H9 (cell line): ENCODE data around the gene GNMT. TPM values are rescaled to one million over a fixed set of nuclear protein-coding genes. Genes with fewer than 3 reads are reported as not detected.

ENCODE experiments used
- DNase-seq: peaks from one replicate; pipeline ENCODE4 v3.0.0-alpha.2; 2017
- H2AFZ ChIP-seq: one replicate; pipeline ENCODE4 v1.6.1; 2013; ENCODE audit warnings: mild to moderate bottlenecking, low read length, control low read depth, moderate library complexity
- H2AK5ac ChIP-seq: 2 replicates; pipeline ENCODE4 v1.6.1; 2013; ENCODE audit warnings: low read length, control low read depth, mixed read lengths; ENCODE audit not compliant: insufficient read length
- H2BK120ac ChIP-seq: one replicate; pipeline ENCODE4 v1.6.1; 2013; ENCODE audit warnings: low read depth, mild to moderate bottlenecking, low read length, control low read depth, inconsistent platforms; ENCODE audit not compliant: poor library complexity, severe bottlenecking
- H2BK12ac ChIP-seq: 2 replicates; pipeline ENCODE4 v1.6.1; 2013; ENCODE audit warnings: low read length, control low read depth, mixed read lengths, low read depth; ENCODE audit not compliant: insufficient read length
- H2BK15ac ChIP-seq: 2 replicates; pipeline ENCODE4 v1.6.1; 2013; ENCODE audit warnings: low read depth, low read length, control low read depth
- H2BK20ac ChIP-seq: one replicate; pipeline ENCODE4 v1.6.1; 2013; ENCODE audit warnings: low read depth, mild to moderate bottlenecking, low read length, control low read depth, inconsistent platforms; ENCODE audit not compliant: poor library complexity, severe bottlenecking
- H2BK5ac ChIP-seq: 2 replicates; pipeline ENCODE4 v1.6.1; 2013; ENCODE audit warnings: low read length, control low read depth, mixed read lengths; ENCODE audit not compliant: insufficient read length
- H3K14ac ChIP-seq: 2 replicates; pipeline ENCODE4 v1.6.1; 2013; ENCODE audit warnings: low read length, control low read depth; ENCODE audit not compliant: insufficient read depth
- H3K18ac ChIP-seq: 2 replicates; pipeline ENCODE4 v1.6.1; 2013; ENCODE audit warnings: low read depth, mild to moderate bottlenecking, mixed read lengths, low read length, control low read depth; ENCODE audit not compliant: insufficient read length
- H3K23ac ChIP-seq: 2 replicates; pipeline ENCODE4 v1.6.1; 2013; ENCODE audit warnings: low read length, control low read depth, mixed read lengths, low read depth; ENCODE audit not compliant: insufficient read length
- H3K23me2 ChIP-seq: 2 replicates; pipeline ENCODE4 v1.6.1; 2013; ENCODE audit warnings: low read depth, mild to moderate bottlenecking, mixed read lengths, low read length, control low read depth; ENCODE audit not compliant: insufficient read length, poor library complexity, severe bottlenecking
- H3K27ac ChIP-seq: 2 replicates; pipeline ENCODE4 v1.5.1; 2013; ENCODE audit warnings: low read length, control low read depth, mixed read lengths, low read depth; ENCODE audit not compliant: insufficient read length
- H3K27me3 ChIP-seq: 2 replicates; pipeline ENCODE4 v1.6.1; 2013; ENCODE audit warnings: low read length, control low read depth, inconsistent platforms; ENCODE audit not compliant: insufficient read depth
- H3K4ac ChIP-seq: 2 replicates; pipeline ENCODE4 v1.6.1; 2013; ENCODE audit warnings: low read depth, mild to moderate bottlenecking, control low read depth, inconsistent platforms, low read length, moderate library complexity
- H3K4me1 ChIP-seq: 2 replicates; pipeline ENCODE4 v1.6.1; 2013; ENCODE audit warnings: low read length, control low read depth, inconsistent platforms; ENCODE audit not compliant: insufficient read depth
- H3K4me2 ChIP-seq: 2 replicates; pipeline ENCODE4 v1.6.1; 2013; ENCODE audit warnings: low read length, control low read depth, mixed read lengths; ENCODE audit not compliant: insufficient read length, insufficient read depth
- H3K56ac ChIP-seq: 2 replicates; pipeline ENCODE4 v1.6.1; 2013; ENCODE audit warnings: low read depth, mild to moderate bottlenecking, mixed read lengths, low read length, control low read depth; ENCODE audit not compliant: insufficient read length
- H3K79me1 ChIP-seq: 2 replicates; pipeline ENCODE4 v1.6.1; 2013; ENCODE audit warnings: low read depth, mild to moderate bottlenecking, moderate library complexity, low read length, control low read depth, inconsistent platforms; ENCODE audit not compliant: insufficient read depth, poor library complexity, severe bottlenecking
- H3K79me2 ChIP-seq: 2 replicates; pipeline ENCODE4 v1.6.1; 2013; ENCODE audit warnings: low read length, control low read depth, inconsistent platforms; ENCODE audit not compliant: insufficient read depth
- H3K9ac ChIP-seq: 2 replicates; pipeline ENCODE4 v1.6.1; 2013; ENCODE audit warnings: low read length, control low read depth, mixed read lengths; ENCODE audit not compliant: insufficient read length; ENCODE audit errors: extremely low read depth
- H3K9me3 ChIP-seq: one replicate; pipeline ENCODE4 v1.6.1; 2013; ENCODE audit warnings: low read depth, low read length, inconsistent platforms; ENCODE audit not compliant: control insufficient read depth
- H3T11ph ChIP-seq: one replicate; pipeline ENCODE4 v1.6.1; 2013; ENCODE audit warnings: mild to moderate bottlenecking, low read length, control low read depth, inconsistent platforms
- H4K20me1 ChIP-seq: one replicate; pipeline ENCODE4 v1.6.1; 2013; ENCODE audit not compliant: control insufficient read depth, insufficient read length, insufficient read depth
- H4K5ac ChIP-seq: 2 replicates; pipeline ENCODE4 v1.6.1; 2013; ENCODE audit warnings: low read depth, mild to moderate bottlenecking, mixed read lengths, low read length, control low read depth; ENCODE audit not compliant: insufficient read length
- H4K8ac ChIP-seq: replicated peaks from 2 replicates; pipeline ENCODE4 v1.6.1; 2013; ENCODE audit warnings: low read length, control low read depth, mixed read lengths, low read depth; ENCODE audit not compliant: insufficient read length
- H4K91ac ChIP-seq: 2 replicates; pipeline ENCODE4 v1.6.1; 2013; ENCODE audit warnings: low read depth, mild to moderate bottlenecking, moderate library complexity, mixed read lengths, low read length, control low read depth; ENCODE audit not compliant: insufficient read length
- H3K27ac Mint-ChIP-seq, 3 experiments: 2 replicates in 2 of 3; 3 replicates in 1 of 3; pipeline ENCODE4 v1.8.0; 2020 to 2021; ENCODE audit warnings: mixed read lengths in 3 of 3, mild to moderate bottlenecking in 1 of 3, moderate library complexity in 1 of 3
- H3K27me3 Mint-ChIP-seq: 2 replicates; pipeline ENCODE4 v1.8.0; 2021; ENCODE audit warnings: low read depth, mild to moderate bottlenecking, moderate library complexity, mixed read lengths
- H3K36me3 Mint-ChIP-seq, 3 experiments: 2 replicates in 2 of 3; 3 replicates in 1 of 3; pipeline ENCODE4 v1.8.0; 2020 to 2021; ENCODE audit warnings: low read depth in 3 of 3, mixed read lengths in 3 of 3; ENCODE audit not compliant: insufficient read depth in 1 of 3
- H3K4me1 Mint-ChIP-seq, 2 experiments: 2 replicates each; pipeline ENCODE4 v1.8.0; 2020; ENCODE audit warnings: mixed read lengths in 2 of 2
- H3K4me3 Mint-ChIP-seq, 2 experiments: 2 replicates in 1 of 2; 3 replicates in 1 of 2; pipeline ENCODE4 v1.8.0; 2020 to 2021; ENCODE audit warnings: mild to moderate bottlenecking in 2 of 2, mixed read lengths in 2 of 2, moderate library complexity in 1 of 2
- H3K9me3 Mint-ChIP-seq, 2 experiments: 2 replicates in 1 of 2; 3 replicates in 1 of 2; pipeline ENCODE4 v1.8.0; 2020; ENCODE audit warnings: mild to moderate bottlenecking in 2 of 2, mixed read lengths in 2 of 2, moderate library complexity in 1 of 2
- CTCF ChIP-seq: fragments of 200-600 bp; sonication (generic); conservative IDR thresholded peaks from 3 replicates; pipeline ENCODE4 v1.8.0; 2021; ENCODE audit warnings: antibody characterized with exemption, mild to moderate bottlenecking
- WGBS: extraction: QIAGEN DNeasy Blood & Tissue Kit; methylation state at CpG from one replicate; pipeline ENCODE4 v1.1.7; 2013; ENCODE audit warnings: missing lambda C conversion rate, low lambda C conversion rate, mixed read lengths; ENCODE audit not compliant: insufficient read length; ENCODE audit errors: extremely low coverage; 5-methylcytosine and 5-hydroxymethylcytosine counted together
- long read RNA-seq: library from polyadenylated mRNA; unstranded; transcript quantifications from one replicate; pipeline ENCODE4 v2.0.0, GENCODE V29; 2020
- total RNA-seq: library from RNA; stranded (reverse); gene quantifications from 2 replicates; pipeline ENCODE4 v1.2.1, GENCODE V29; 2021

The GNMT gene
- total RNA-seq: 1.1 TPM in 2 replicates
- long read RNA-seq, partial matches to known transcripts: 0 of 2 reads
- long read RNA-seq, other reads (novel, unspliced or antisense): 0 of 2 reads

GRCh38 chr6:42960243-42961019, at the start of gene GNMT:
Gene GNMT, plus strand, starts transcription at chr6:42960754. Its CDS starts 14 bp downstream, at chr6:42960768.
- Histone ChIP-seq H3K14ac (peak within 1 kb of the TSS; percentile 87; the same call in 1 of the 2 replicates), H3T11ph (no peak within 1 kb of the TSS), H4K5ac (no peak within 1 kb of the TSS), H4K20me1 (no peaks in the 10 kb centered on the region), H3K18ac (peak within 1 kb of the TSS; percentile 67), H4K91ac (no peak within 1 kb of the TSS), H2AFZ (no peak within 1 kb of the TSS), H2BK12ac (no peak within 1 kb of the TSS), H4K8ac (no peak within 1 kb of the TSS), H3K23me2 (peaks cover 10% of the 10 kb centered on the region), H3K79me1 (no peaks in the 10 kb centered on the region), H3K56ac (no peak within 1 kb of the TSS), H3K27ac (no peak within 1 kb of the TSS), H3K9me3 (no peaks in the 10 kb centered on the region), H3K9ac (no peak within 1 kb of the TSS), H2AK5ac (no peak within 1 kb of the TSS), H2BK5ac (no peak within 1 kb of the TSS), H3K4ac (no peak within 1 kb of the TSS), H2BK20ac (no peak within 1 kb of the TSS), H3K4me2 (peak within 1 kb of the TSS; percentile 84), H2BK15ac (no peak within 1 kb of the TSS), H3K79me2 (no peaks in the 10 kb centered on the region), H3K23ac (no peak within 1 kb of the TSS), H3K4me1 (no peaks in the 10 kb centered on the region), H2BK120ac (no peak within 1 kb of the TSS), H3K27me3 (peaks cover 6% of the 10 kb centered on the region; the same call in 1 of the 2 replicates)
- DNase-seq: peak; percentile 91
- no CpG with 5 or more reads among the region's 62 CpGs for WGBS
- no peak; the same call in 2 of the 3 replicates for TF ChIP-seq CTCF
- Mint-ChIP-seq H3K4me1 (peaks cover 15 to 16% of the 10 kb centered on the region in 2 experiments), H3K4me3 (peak within 1 kb of the TSS; percentile 75 to 89), H3K9me3 (0 out of 5 replicates have a peak, but pooled peaks cover 0 to 2% of the 10 kb centered on the region in 2 experiments), H3K27ac (peak within 1 kb of the TSS in 1 of 3 experiments; percentile 73; a peak in 2 of 7 replicates), H3K36me3 (peaks cover 0 to 19% (median 4%) of the 10 kb centered on the region in 3 experiments; a peak in 3 of 7 replicates), H3K27me3 (peaks cover 36% of the 10 kb centered on the region)
